Large intestine (tissue), 12 donors: Measurements from ENCODE around the gene AZU1. TPM values are rescaled to one million over a fixed set of nuclear protein-coding genes. Genes with fewer than 3 reads are reported as not detected.

ENCODE experiments used
- DNase-seq, 2 donors: peaks; one replicate each; pipeline versions ENCODE4 v3.0.0 to v3.0.0-alpha.2; 2013
- H3K27ac ChIP-seq: one replicate; pipeline ENCODE4 v1.5.1; 2013; ENCODE audit warnings: low read length
- H3K27me3 ChIP-seq: 2 replicates; pipeline ENCODE4 v1.6.1; 2013; ENCODE audit warnings: low read length; ENCODE audit not compliant: control insufficient read depth, insufficient read depth
- H3K36me3 ChIP-seq: 2 replicates; pipeline ENCODE4 v1.6.1; 2013; ENCODE audit warnings: low read length; ENCODE audit not compliant: control insufficient read depth, insufficient read depth
- H3K4me1 ChIP-seq: one replicate; pipeline ENCODE4 v1.6.1; 2013; ENCODE audit warnings: low read length; ENCODE audit not compliant: control insufficient read depth, insufficient read depth
- H3K4me3 ChIP-seq: one replicate; pipeline ENCODE4 v1.5.1; 2013; ENCODE audit warnings: low read length
- H3K9me3 ChIP-seq: one replicate; pipeline ENCODE4 v1.6.1; 2013; ENCODE audit warnings: mild to moderate bottlenecking, low read depth, low read length, moderate library complexity; ENCODE audit not compliant: control insufficient read depth
- WGBS: methylation state at CpG from one replicate; pipeline ENCODE4 v1.1.5; 2013; ENCODE audit warnings: low lambda C conversion rate; ENCODE audit not compliant: insufficient coverage; 5-methylcytosine and 5-hydroxymethylcytosine counted together
- long read RNA-seq, 11 donors: transcript quantifications; one replicate each; lab custom pipeline, GENCODE V29; 2026
- polyA plus RNA-seq: library from polyadenylated mRNA; unstranded; fragments of 120-200 nt; gene quantifications from one replicate; pipeline ENCODE4 v1.2.1, GENCODE V29; 2013

Gene AZU1, protein sequence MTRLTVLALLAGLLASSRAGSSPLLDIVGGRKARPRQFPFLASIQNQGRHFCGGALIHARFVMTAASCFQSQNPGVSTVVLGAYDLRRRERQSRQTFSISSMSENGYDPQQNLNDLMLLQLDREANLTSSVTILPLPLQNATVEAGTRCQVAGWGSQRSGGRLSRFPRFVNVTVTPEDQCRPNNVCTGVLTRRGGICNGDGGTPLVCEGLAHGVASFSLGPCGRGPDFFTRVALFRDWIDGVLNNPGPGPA
- polyA plus RNA-seq: 0.33 TPM
- long read RNA-seq, donor 1: 0 reads
- long read RNA-seq, donor 2: 0 reads
- long read RNA-seq, donor 3: 0 reads
- long read RNA-seq, donor 4: 0 reads
- long read RNA-seq, donor 5: 0 reads
- long read RNA-seq, donor 6: 0 reads
- long read RNA-seq, donor 7: 0 reads
- long read RNA-seq, donor 8: 0 reads
- long read RNA-seq, donor 9: 0 reads
- long read RNA-seq, donor 10: 0 reads
- long read RNA-seq, donor 11: 0 reads

- no peak for DNase-seq
- H3K4me3 ChIP-seq: no peak within 1 kb of the TSS
- no peaks in the 10 kb centered on the region for H3K4me1 ChIP-seq
- H3K27me3 ChIP-seq: peaks cover 33% of the 10 kb centered on the region
- H3K36me3 ChIP-seq: no peaks in the 10 kb centered on the region
- WGBS: no CpG with 5 or more reads among the region's 33 CpGs
- no peak within 1 kb of the TSS for H3K27ac ChIP-seq
- peaks cover 3% of the 10 kb centered on the region for H3K9me3 ChIP-seq
These were observed at the start of gene AZU1 for GRCh38 chr19:827710-828321. Gene AZU1 (plus strand): TSS chr19:827837. CDS start chr19:827847, 10 bp downstream.

DNA sequence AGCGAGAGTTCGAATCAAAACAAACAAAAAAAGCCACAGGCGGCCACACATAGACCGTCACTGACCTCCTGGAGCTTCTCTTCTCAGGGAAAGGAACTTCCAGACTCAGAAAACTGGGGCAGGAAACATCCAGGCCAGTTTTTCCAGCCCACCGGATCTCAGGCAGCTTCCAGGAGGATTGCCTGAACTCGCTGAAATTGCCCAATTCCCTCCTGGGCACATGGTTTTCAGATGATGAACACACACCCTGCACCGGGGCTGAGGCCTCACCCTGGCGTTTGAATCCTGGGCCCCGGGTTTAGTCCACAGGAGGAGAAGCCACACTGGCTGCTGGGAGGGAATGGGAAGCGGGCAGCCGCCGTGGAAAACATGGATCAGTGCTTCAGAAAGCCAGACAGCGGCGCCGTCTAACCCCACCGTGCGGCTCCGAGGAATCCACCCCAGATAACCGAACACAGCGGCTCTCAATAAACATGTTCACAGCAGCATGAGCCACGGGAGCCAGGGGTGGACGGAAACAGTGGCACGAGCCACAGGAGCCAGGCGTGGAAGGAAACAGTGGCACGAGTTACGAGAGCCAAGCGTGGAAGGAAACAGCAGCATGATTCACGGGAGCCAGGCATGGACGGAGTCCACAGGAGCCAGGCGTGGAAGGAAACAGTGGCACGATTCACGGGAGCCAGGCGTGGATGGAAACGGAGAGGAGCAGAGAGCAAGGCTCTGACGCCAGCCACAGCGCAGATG lies 48.6 kb upstream of the AZU1 start:
- no peaks in the 10 kb centered on the region for H3K36me3 ChIP-seq
- no peaks in the 10 kb centered on the region for H3K27me3 ChIP-seq
- H3K4me3 ChIP-seq: no peak overlapping the region
- peak in 1 of 2 donors; percentile 64 for DNase-seq
- peaks cover 23% of the 10 kb centered on the region for H3K4me1 ChIP-seq
- H3K9me3 ChIP-seq: peaks cover 3% of the 10 kb centered on the region
- H3K27ac ChIP-seq: no peak overlapping the region
- WGBS: no CpG with 5 or more reads among the region's 36 CpGs

DNA sequence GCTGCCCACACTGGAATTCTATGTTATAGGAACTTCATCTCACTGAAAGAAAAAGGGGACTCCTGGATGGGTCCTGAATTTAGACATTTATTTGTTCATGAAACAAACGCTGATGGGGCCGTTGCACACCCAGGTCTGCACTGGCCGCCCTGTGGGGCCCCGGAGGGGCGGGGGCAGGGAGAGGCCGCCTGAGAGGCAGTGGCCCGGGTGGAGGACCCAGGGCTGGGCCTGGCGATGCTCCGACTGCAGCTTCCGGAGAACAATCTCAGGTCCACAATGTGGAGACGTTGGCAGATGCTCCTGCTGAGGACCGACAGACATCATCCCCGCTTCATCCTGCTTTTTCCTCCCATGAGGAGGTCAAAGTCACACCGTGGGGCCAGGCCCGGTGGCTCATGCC lies 46.7 kb upstream of the AZU1 start:
- Histone ChIP-seq H3K4me1 (peaks cover 23% of the 10 kb centered on the region), H3K27ac (no peak overlapping the region), H3K4me3 (no peak overlapping the region), H3K27me3 (no peaks in the 10 kb centered on the region), H3K36me3 (no peaks in the 10 kb centered on the region), H3K9me3 (peaks cover 3% of the 10 kb centered on the region)
- peak in 1 of 2 donors; percentile 31 for DNase-seq
- no CpG with 5 or more reads among the region's 15 CpGs for WGBS

GRCh38 chr19:781800-782184 lies 45.8 kb upstream of the AZU1 start:
- Histone ChIP-seq H3K4me3 (no peak overlapping the region), H3K9me3 (peaks cover 3% of the 10 kb centered on the region), H3K27me3 (no peaks in the 10 kb centered on the region), H3K36me3 (no peaks in the 10 kb centered on the region), H3K4me1 (peaks cover 23% of the 10 kb centered on the region), H3K27ac (no peak overlapping the region)
- no peak for DNase-seq
- no CpG with 5 or more reads among the region's 19 CpGs for WGBS

- Histone ChIP-seq H3K4me3 (peak overlapping the region; percentile 41), H3K27me3 (no peaks in the 10 kb centered on the region), H3K27ac (peak overlapping the region; percentile 30), H3K4me1 (peaks cover 23% of the 10 kb centered on the region), H3K9me3 (peaks cover 3% of the 10 kb centered on the region), H3K36me3 (no peaks in the 10 kb centered on the region)
- peak; percentile 56 to 70 for DNase-seq
- WGBS: no CpG with 5 or more reads among the region's 29 CpGs
These were observed 45.3 kb upstream of the AZU1 start for GRCh38 chr19:782185-782877.

DNA sequence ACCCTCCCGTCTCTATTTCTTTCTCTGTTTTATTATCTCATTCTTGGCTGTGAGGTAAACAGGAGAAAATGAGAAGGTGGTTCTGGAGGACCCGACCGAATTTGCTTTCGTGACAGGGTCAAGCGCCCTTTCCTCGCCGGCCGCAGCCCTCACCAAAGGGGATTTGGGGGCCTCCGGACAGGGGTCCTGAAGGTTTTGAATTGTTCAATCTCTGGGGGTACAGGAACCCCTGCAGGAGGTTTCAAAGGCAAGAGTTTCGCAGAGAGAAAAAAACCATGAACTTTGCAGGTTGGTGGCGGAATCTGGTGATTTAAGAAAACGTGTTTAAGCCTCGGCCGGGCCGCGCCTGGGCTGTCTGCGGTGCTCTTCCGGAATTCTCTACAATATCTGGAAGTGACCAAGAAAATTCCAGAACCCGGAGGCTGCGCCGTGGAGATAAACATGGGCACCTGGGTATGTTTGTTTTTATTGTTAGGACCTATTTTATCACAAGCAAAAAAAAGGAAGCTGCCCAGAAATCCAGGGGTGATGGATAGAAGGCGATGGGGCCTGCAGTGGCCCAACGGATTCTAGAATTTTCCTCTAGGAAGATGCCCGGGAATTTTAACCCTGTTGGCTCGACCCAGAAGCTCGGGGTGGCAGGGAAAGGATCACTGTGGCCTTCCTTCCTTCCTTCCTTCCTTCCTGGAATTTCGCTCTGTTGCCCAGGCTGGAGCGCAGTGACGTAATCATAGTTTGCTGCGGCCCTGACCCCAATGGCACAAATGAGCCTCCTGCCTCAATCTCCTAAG lies 44.6 kb upstream of the AZU1 start:
- no peaks in the 10 kb centered on the region for H3K27me3 ChIP-seq
- H3K9me3 ChIP-seq: peaks cover 3% of the 10 kb centered on the region
- peak in 1 of 2 donors; percentile 3 for DNase-seq
- 80% methylated on average over 2 of the region's 30 CpGs for WGBS
- H3K27ac ChIP-seq: peak overlapping the region; percentile 30
- peaks cover 23% of the 10 kb centered on the region for H3K4me1 ChIP-seq
- no peaks in the 10 kb centered on the region for H3K36me3 ChIP-seq
- H3K4me3 ChIP-seq: peak overlapping the region; percentile 41

- no CpG with 5 or more reads among the region's 13 CpGs for WGBS
- Histone ChIP-seq H3K36me3 (no peaks in the 10 kb centered on the region), H3K9me3 (peaks cover 3% of the 10 kb centered on the region), H3K27ac (no peak overlapping the region), H3K27me3 (no peaks in the 10 kb centered on the region), H3K4me3 (no peak overlapping the region), H3K4me1 (peaks cover 23% of the 10 kb centered on the region)
- no peak for DNase-seq
These were observed 43.1 kb upstream of the AZU1 start for GRCh38 chr19:784541-784940.

- no peaks in the 10 kb centered on the region for H3K27me3 ChIP-seq
These were observed 40.1 kb upstream of the AZU1 start for GRCh38 chr19:787536-787935.

GRCh38 chr19:788686-788982 lies 39.0 kb upstream of the AZU1 start:
- no peaks in the 10 kb centered on the region for H3K9me3 ChIP-seq
- no CpG with 5 or more reads among the region's 11 CpGs for WGBS
- H3K4me1 ChIP-seq: peaks cover 5% of the 10 kb centered on the region
- H3K4me3 ChIP-seq: no peak overlapping the region
- H3K27me3 ChIP-seq: no peaks in the 10 kb centered on the region
- DNase-seq: no peak
- peak overlapping the region; percentile 59 for H3K27ac ChIP-seq
- H3K36me3 ChIP-seq: no peaks in the 10 kb centered on the region

More at GRCh38 chr19:787536-787935, 40.1 kb upstream of the AZU1 start:
- Histone ChIP-seq H3K9me3 (no peaks in the 10 kb centered on the region), H3K4me1 (peaks cover 9% of the 10 kb centered on the region), H3K4me3 (no peak overlapping the region), H3K36me3 (no peaks in the 10 kb centered on the region), H3K27ac (no peak overlapping the region)
- DNase-seq: no peak
- no CpG with 5 or more reads among the region's 16 CpGs for WGBS
